SH-SY5Y (cell line): ENCODE measurements around the gene LCE1D.

ENCODE experiments used
- GATA2 ChIP-seq: IDR thresholded peaks from 2 replicates; pipeline ENCODE4 v1.6.1; 2011; ENCODE audit warnings: mild to moderate bottlenecking, low read depth, low read length
- GATA3 ChIP-seq: IDR thresholded peaks from 2 replicates; pipeline ENCODE4 v1.6.1; 2011; ENCODE audit warnings: low read depth, mild to moderate bottlenecking, low read length, moderate library complexity

GRCh38 chr1:152768847-152769533 lies 27.5 kb upstream of the LCE1D start:
- TF ChIP-seq GATA3: no peak
- no peak for TF ChIP-seq GATA2
